Progenitor cell of endocrine pancreas (in vitro differentiated cells): Measurements from ENCODE around the gene SLC22A7. TPM values are rescaled to one million over a fixed set of nuclear protein-coding genes. Genes with fewer than 3 reads are reported as not detected.

Experiments used
- DNase-seq: peaks from one replicate; pipeline ENCODE4 v3.0.0; 2021; ENCODE audit warnings: low spot score; ENCODE audit not compliant: unreplicated experiment
- H3K27ac Mint-ChIP-seq: 2 replicates; pipeline ENCODE4 v1.8.0; 2021; ENCODE audit warnings: mild to moderate bottlenecking, moderate library complexity, mixed read lengths
- H3K27me3 Mint-ChIP-seq: 2 replicates; pipeline ENCODE4 v1.8.0; 2021; ENCODE audit warnings: mixed read lengths
- H3K36me3 Mint-ChIP-seq: 2 replicates; pipeline ENCODE4 v1.8.0; 2022; ENCODE audit warnings: mixed read lengths; ENCODE audit not compliant: insufficient read depth
- H3K4me1 Mint-ChIP-seq: 2 replicates; pipeline ENCODE4 v1.8.0; 2021; ENCODE audit warnings: low read depth, mixed read lengths
- H3K4me3 Mint-ChIP-seq: 2 replicates; pipeline ENCODE4 v1.8.0; 2021; ENCODE audit warnings: low read depth, mild to moderate bottlenecking, moderate library complexity, mixed read lengths
- H3K9me3 Mint-ChIP-seq: 2 replicates; pipeline ENCODE4 v1.8.0; 2021; ENCODE audit warnings: low read depth, mixed read lengths
- total RNA-seq: library from RNA; stranded (reverse); gene quantifications from 2 replicates; pipeline ENCODE4 v1.2.1, GENCODE V29; 2021
- TF ChIP-seq, protein P1 (sequence below): fragments of 200-600 bp; sonication (generic); IDR thresholded peaks from one replicate; pipeline ENCODE4 v1.5.0; 2021; ENCODE audit warnings: antibody characterized with exemption, mild to moderate bottlenecking; ENCODE audit not compliant: unreplicated experiment

Gene SLC22A7
- total RNA-seq, 1 donor from 2014 or later: not detected

DNA sequence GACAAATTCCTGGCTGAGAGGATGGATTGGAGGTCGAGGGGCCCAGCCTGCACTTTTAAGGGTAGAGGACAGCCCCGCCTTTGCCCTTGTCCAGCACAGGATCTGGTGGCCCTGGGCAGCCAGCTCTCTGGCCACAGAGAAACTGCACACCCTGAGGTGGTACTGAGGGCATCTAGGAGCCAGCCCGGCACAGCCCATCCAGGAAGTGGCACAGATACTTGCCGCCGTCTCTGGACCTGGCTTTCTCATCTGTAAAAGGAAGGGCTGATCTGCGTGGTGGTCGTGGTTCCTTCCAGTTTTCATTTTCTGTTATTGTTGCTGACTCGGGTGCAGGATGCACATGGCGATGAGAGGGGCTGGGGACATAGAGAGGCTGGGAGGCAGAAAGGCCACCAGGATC, 16.0 kb upstream of the SLC22A7 start:
- Mint-ChIP-seq H3K36me3 (no peaks in the 10 kb centered on the region), H3K27ac (no peak overlapping the region), H3K27me3 (peaks cover 55% of the 10 kb centered on the region), H3K4me3 (no peak overlapping the region), H3K4me1 (peaks cover 1% of the 10 kb centered on the region), H3K9me3 (no peaks in the 10 kb centered on the region)
- DNase-seq: no peak
- TF ChIP-seq, protein P1, sequence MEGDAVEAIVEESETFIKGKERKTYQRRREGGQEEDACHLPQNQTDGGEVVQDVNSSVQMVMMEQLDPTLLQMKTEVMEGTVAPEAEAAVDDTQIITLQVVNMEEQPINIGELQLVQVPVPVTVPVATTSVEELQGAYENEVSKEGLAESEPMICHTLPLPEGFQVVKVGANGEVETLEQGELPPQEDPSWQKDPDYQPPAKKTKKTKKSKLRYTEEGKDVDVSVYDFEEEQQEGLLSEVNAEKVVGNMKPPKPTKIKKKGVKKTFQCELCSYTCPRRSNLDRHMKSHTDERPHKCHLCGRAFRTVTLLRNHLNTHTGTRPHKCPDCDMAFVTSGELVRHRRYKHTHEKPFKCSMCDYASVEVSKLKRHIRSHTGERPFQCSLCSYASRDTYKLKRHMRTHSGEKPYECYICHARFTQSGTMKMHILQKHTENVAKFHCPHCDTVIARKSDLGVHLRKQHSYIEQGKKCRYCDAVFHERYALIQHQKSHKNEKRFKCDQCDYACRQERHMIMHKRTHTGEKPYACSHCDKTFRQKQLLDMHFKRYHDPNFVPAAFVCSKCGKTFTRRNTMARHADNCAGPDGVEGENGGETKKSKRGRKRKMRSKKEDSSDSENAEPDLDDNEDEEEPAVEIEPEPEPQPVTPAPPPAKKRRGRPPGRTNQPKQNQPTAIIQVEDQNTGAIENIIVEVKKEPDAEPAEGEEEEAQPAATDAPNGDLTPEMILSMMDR: no peak

GRCh38 chr6:43282636-43283513, 15.2 kb upstream of the SLC22A7 start:
- Mint-ChIP-seq H3K27ac (no peak overlapping the region), H3K4me1 (peaks cover 1% of the 10 kb centered on the region), H3K27me3 (peaks cover 52% of the 10 kb centered on the region), H3K4me3 (no peak overlapping the region), H3K36me3 (no peaks in the 10 kb centered on the region), H3K9me3 (no peaks in the 10 kb centered on the region)
- TF ChIP-seq, protein P1: no peak
- no peak for DNase-seq

DNA sequence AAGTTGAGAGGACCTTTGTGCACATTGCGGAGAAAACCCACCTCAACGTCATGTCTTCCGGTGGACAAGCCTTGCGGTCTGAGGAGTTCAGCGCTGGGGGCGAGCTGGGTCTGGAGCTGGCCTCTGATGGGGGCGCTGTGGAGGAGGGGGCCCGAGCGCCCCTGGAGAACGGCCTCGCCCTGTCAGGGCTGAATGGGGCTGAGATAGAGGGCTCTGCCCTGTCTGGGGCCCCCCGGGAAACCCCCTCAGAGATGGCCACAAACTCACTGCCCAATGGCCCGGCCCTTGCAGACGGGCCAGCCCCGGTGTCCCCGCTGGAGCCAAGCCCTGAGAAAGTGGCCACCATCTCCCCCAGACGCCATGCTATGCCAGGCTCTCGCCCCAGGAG, 14.6 kb upstream of the SLC22A7 start:
- TF ChIP-seq, protein P1: no peak
- no peak for DNase-seq
- Mint-ChIP-seq H3K27ac (no peak overlapping the region), H3K27me3 (peaks cover 51% of the 10 kb centered on the region), H3K36me3 (no peaks in the 10 kb centered on the region), H3K9me3 (no peaks in the 10 kb centered on the region), H3K4me3 (no peak overlapping the region), H3K4me1 (peaks cover 1% of the 10 kb centered on the region)

DNA sequence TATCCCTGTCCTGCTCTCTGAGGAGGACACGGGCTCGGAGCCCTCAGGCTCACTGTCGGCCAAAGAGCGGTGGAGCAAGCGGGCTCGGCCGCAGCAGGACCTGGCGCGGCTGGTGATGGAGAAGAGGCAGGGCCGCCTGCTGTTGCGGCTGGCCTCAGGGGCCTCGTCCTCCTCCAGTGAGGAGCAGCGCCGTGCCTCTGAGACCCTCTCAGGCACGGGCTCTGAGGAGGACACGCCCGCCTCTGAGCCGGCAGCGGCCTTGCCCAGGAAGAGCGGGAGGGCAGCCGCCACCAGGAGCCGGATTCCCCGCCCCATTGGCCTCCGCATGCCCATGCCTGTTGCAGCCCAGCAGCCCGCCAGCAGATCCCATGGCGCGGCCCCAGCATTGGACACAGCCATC, 14.2 kb upstream of the SLC22A7 start:
- TF ChIP-seq, protein P1: no peak
- Mint-ChIP-seq H3K9me3 (no peaks in the 10 kb centered on the region), H3K4me1 (peaks cover 1% of the 10 kb centered on the region), H3K4me3 (no peak overlapping the region), H3K27ac (no peak overlapping the region), H3K27me3 (peaks cover 51% of the 10 kb centered on the region), H3K36me3 (no peaks in the 10 kb centered on the region)
- DNase-seq: no peak

GRCh38 chr6:43284991-43285781, 12.9 kb upstream of the SLC22A7 start:
- peaks cover 1% of the 10 kb centered on the region for H3K4me1 Mint-ChIP-seq
- peak overlapping the region; percentile 7 for H3K27ac Mint-ChIP-seq

More at GRCh38 chr6:43284991-43285781, 12.9 kb upstream of the SLC22A7 start:
- no peaks in the 10 kb centered on the region for H3K9me3 Mint-ChIP-seq
- H3K4me3 Mint-ChIP-seq: peak overlapping the region; percentile 56
- no peaks in the 10 kb centered on the region for H3K36me3 Mint-ChIP-seq
- H3K27me3 Mint-ChIP-seq: peaks cover 46% of the 10 kb centered on the region
- DNase-seq: no peak
- TF ChIP-seq, protein P1: no peak
